GM12873 (cell line): ENCODE data around the gene GNB1L.

Experiments
- TF ChIP-seq, protein P1 (sequence below): IDR thresholded peaks from 2 replicates; pipeline ENCODE4 v1.5.1; 2012; ENCODE audit warnings: low read depth, mild to moderate bottlenecking, moderate library complexity, low read length, control low read depth; ENCODE audit not compliant: insufficient read depth; ENCODE audit errors: missing control alignments

Gene GNB1L

DNA sequence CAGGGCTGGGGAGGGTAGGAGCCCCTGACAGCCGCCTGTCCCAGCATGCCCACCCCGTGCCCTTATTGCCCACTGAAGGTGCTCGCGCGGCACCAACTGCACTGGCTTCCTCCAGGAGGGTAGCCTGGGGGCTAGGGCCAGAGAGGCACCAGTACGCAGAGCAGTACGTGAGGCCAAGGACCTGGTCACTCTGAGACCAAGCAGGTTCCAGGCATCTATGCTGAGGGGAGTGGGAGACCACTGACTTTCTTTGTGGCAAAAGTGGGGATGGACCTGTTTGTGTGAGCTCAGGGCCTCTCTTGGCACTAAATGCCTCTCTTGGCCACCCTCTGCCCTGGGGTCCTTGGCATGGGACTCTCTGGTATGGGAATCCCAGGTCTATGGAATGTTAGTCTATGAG, 120.5 kb downstream of the GNB1L start:
- TF ChIP-seq, protein P1, sequence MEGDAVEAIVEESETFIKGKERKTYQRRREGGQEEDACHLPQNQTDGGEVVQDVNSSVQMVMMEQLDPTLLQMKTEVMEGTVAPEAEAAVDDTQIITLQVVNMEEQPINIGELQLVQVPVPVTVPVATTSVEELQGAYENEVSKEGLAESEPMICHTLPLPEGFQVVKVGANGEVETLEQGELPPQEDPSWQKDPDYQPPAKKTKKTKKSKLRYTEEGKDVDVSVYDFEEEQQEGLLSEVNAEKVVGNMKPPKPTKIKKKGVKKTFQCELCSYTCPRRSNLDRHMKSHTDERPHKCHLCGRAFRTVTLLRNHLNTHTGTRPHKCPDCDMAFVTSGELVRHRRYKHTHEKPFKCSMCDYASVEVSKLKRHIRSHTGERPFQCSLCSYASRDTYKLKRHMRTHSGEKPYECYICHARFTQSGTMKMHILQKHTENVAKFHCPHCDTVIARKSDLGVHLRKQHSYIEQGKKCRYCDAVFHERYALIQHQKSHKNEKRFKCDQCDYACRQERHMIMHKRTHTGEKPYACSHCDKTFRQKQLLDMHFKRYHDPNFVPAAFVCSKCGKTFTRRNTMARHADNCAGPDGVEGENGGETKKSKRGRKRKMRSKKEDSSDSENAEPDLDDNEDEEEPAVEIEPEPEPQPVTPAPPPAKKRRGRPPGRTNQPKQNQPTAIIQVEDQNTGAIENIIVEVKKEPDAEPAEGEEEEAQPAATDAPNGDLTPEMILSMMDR, result no peak

DNA sequence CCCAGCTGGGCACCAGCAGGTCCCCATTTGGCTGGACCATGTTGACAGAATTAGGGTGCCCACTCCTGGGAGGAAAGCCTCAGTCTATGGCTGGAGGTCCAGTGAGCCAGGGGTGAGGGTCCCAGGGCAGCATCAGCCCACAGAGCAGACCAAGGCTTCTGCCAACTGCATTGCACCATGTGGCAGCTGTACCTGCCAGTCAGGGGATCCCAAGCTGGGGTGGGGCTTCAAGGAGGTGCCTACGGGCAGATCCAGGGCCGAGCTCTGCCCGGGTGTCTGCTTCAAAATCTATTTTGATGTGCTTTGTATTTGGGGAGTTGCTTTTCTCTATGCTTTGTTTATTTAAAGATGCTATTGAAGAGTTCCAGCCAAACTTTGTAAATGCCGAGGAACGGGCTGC, 120.9 kb downstream of the GNB1L start:
- TF ChIP-seq, protein P1, result no peak
